K562 (cell line): ENCODE data around the gene PLEKHA5. TPM values are rescaled to one million over a fixed set of nuclear protein-coding genes. Genes with fewer than 3 reads are reported as not detected.

ENCODE experiments used
- ATAC-seq: fragments of 200-7000 bp; cut with Tn5 transposase; 3 replicates; pipeline ENCODE4 v1.9.1; 2020; ENCODE audit warnings: moderate library complexity
- BruUV-seq: library from RNA; stranded (reverse); fragments of 400-500 nt; replicated peaks from 2 replicates; lab custom pipeline; 2021; lab: Mats Ljungman, UMichigan
- CTCF ChIA-PET: fragments of 300-600 bp; formaldehyde crosslinking; extraction: SDS; loops from one replicate; lab custom pipeline; 2021; ENCODE audit warnings: low intra/inter-chr PET ratio; lab: Yijun Ruan, JAX
- POLR2A ChIA-PET: fragments of 300-600, 350-650 bp; sonication (Branson Sonifier 250); formaldehyde crosslinking; extraction: SDS; loops from one replicate; lab custom pipeline; 2021; ENCODE audit warnings: antibody characterized with exemption, inconsistent platforms; lab: Yijun Ruan, JAX
- DNase-seq, 4 experiments: peaks; one replicate each; pipeline versions ENCODE4 v3.0.0 to v3.0.0-alpha.2; 2011 to 2018; ENCODE audit warnings: low spot score in 3 of 4, mixed read lengths in 3 of 4; ENCODE audit errors: extremely low read depth in 1 of 4
- FAIRE-seq: peaks from 2 replicates; lab custom pipeline; 2011; peaks lifted over from hg19 to GRCh38; lab: Jason Lieb, UNC
- H2AFZ ChIP-seq: 2 replicates; pipeline ENCODE4 v1.6.0; 2011; ENCODE audit warnings: low read depth, low read length, control low read depth, inconsistent platforms
- H3K27ac ChIP-seq: fragments of 200-600 bp; 3 replicates; pipeline ENCODE4 v1.8.0; 2011; ENCODE audit warnings: low read depth, mild to moderate bottlenecking, control low read depth, inconsistent platforms, low read length, moderate library complexity, mixed read lengths; ENCODE audit errors: extremely low read depth
- H3K27me3 ChIP-seq, 2 experiments: fragments of 300-600 bp in 1 of 2; 2 replicates in 1 of 2; 3 replicates in 1 of 2; pipeline versions ENCODE4 v1.6.0 to v1.8.0; 2011; ENCODE audit warnings: inconsistent platforms in 2 of 2, low read length in 2 of 2, mild to moderate bottlenecking in 1 of 2, mixed read lengths in 1 of 2, moderate library complexity in 1 of 2; ENCODE audit not compliant: control insufficient read depth in 2 of 2, insufficient read depth in 2 of 2
- H3K36me3 ChIP-seq: fragments of 300-600 bp; 3 replicates; pipeline ENCODE4 v1.8.0; 2011; ENCODE audit warnings: mild to moderate bottlenecking, low read length, inconsistent platforms; ENCODE audit not compliant: control insufficient read depth, insufficient read depth
- H3K4me1 ChIP-seq, 2 experiments: fragments of 200-600 bp in 1 of 2; replicated peaks in 1 of 2; 2 replicates in 1 of 2; 3 replicates in 1 of 2; pipeline versions ENCODE4 v1.5.1 to v1.8.0; 2011; ENCODE audit warnings: inconsistent platforms in 2 of 2, low read length in 2 of 2, mild to moderate bottlenecking in 1 of 2, mixed read lengths in 1 of 2, moderate library complexity in 1 of 2; ENCODE audit not compliant: control insufficient read depth in 2 of 2, insufficient read depth in 2 of 2
- H3K4me2 ChIP-seq: 2 replicates; pipeline ENCODE4 v1.6.1; 2011; ENCODE audit warnings: low read length, control low read depth, inconsistent platforms, mixed read lengths; ENCODE audit not compliant: insufficient read depth
- H3K4me3 ChIP-seq: fragments of 200-600 bp; sonication (generic), shearing (Covaris generic); 2 replicates; pipeline ENCODE4 v1.5.1; 2016; ENCODE audit warnings: control low read depth, inconsistent platforms
- H3K79me2 ChIP-seq: fragments of 200-600 bp; 3 replicates; pipeline ENCODE4 v1.8.0; 2011; ENCODE audit warnings: low read length, inconsistent platforms; ENCODE audit not compliant: control insufficient read depth, insufficient read depth
- H3K9ac ChIP-seq, 2 experiments: 2 replicates each; pipeline versions ENCODE4 v1.6.0 to v1.6.1; 2011; ENCODE audit warnings: low read depth in 2 of 2, low read length in 2 of 2, control low read depth in 1 of 2, inconsistent platforms in 1 of 2, mild to moderate bottlenecking in 1 of 2, mixed read lengths in 1 of 2; ENCODE audit not compliant: insufficient read depth in 1 of 2
- H3K9me1 ChIP-seq: one replicate; pipeline ENCODE4 v1.6.0; 2011; ENCODE audit warnings: inconsistent platforms, mild to moderate bottlenecking, low read length, moderate library complexity; ENCODE audit not compliant: control insufficient read depth, insufficient read depth
- H3K9me3 ChIP-seq: replicated peaks from 2 replicates; pipeline ENCODE4 v1.5.1; 2011; ENCODE audit warnings: low read depth, low read length, inconsistent platforms; ENCODE audit not compliant: control insufficient read depth, insufficient read depth
- H4K20me1 ChIP-seq: replicated peaks from 2 replicates; pipeline ENCODE4 v1.6.1; 2011; ENCODE audit warnings: low read length, inconsistent platforms, mixed read lengths; ENCODE audit not compliant: control insufficient read depth, insufficient read depth
- ETS2 ChIP-seq: IDR thresholded peaks from 2 replicates; pipeline ENCODE4 v1.6.1; 2016; ENCODE audit warnings: borderline replicate concordance, missing genetic modification characterization, mild to moderate bottlenecking, moderate library complexity, missing compliant biosample characterization; ENCODE audit not compliant: poor library complexity, severe bottlenecking
- FOXA1 ChIP-seq: fragments of 450-650 bp; IDR thresholded peaks from 2 replicates; pipeline ENCODE4 v1.6.1; 2016; ENCODE audit warnings: mild to moderate bottlenecking, borderline replicate concordance
- HDAC3 ChIP-seq: fragments of 450-650 bp; IDR thresholded peaks from 2 replicates; pipeline ENCODE4 v1.6.1; 2018; ENCODE audit warnings: borderline replicate concordance, mild to moderate bottlenecking, moderate library complexity; ENCODE audit not compliant: partially characterized antibody
- NCOA6 ChIP-seq: fragments of 450-650 bp; IDR thresholded peaks from 2 replicates; pipeline ENCODE4 v1.6.1; 2017; ENCODE audit warnings: mild to moderate bottlenecking
- ZFP36 ChIP-seq: fragments of 150-350 bp; IDR thresholded peaks from 2 replicates; pipeline ENCODE4 v1.6.1; 2018; ENCODE audit warnings: low read length, low read depth; ENCODE audit not compliant: partially characterized antibody
- ZNF696 ChIP-seq: fragments of 250-450 bp; sonication (Bioruptor Pico); conservative IDR thresholded peaks from 2 replicates; pipeline ENCODE4 v1.4.0; 2020; ENCODE audit warnings: mild to moderate bottlenecking, moderate library complexity
- WGBS: fragments of 100-300 bp; shearing (Covaris generic); methylation state at CpG from one replicate; pipeline ENCODE4 v1.1.6; 2016; ENCODE audit warnings: low coverage, mixed read lengths; ENCODE audit not compliant: insufficient coverage; ENCODE audit errors: missing lambda C conversion rate; 5-methylcytosine and 5-hydroxymethylcytosine counted together
- in situ Hi-C: fragments of 300-500 bp; cut with MboI; formaldehyde crosslinking; loops from 4 replicates; pipeline ENCODE4 v1.15.0; 2018; ENCODE audit warnings: inconsistent platforms, mixed read lengths
- intact Hi-C: fragments of 100-400 bp; cut with micrococcal nuclease; formaldehyde crosslinking; loops from 2 replicates; pipeline ENCODE4 v1.14.2; 2022
- polyA plus RNA-seq, 8 experiments: library from polyadenylated mRNA; depleted of rRNA in 4 of 8; stranded (reverse) in 5 of 8; unstranded in 3 of 8; fragments of >200 nt; fragmentation: Nextera tagmentation in 2 of 8; fragmentation: Illumina TruSeq in 1 of 8; extraction: Ambion mirVana in 2 of 8; extraction: Trizol in 1 of 8; gene quantifications; 2 replicates each; pipeline versions ENCODE4 v1.2.1 to v1.2.3, GENCODE V29; 2011 to 2014; ENCODE audit warnings: inconsistent platforms in 1 of 8, missing spikeins in 1 of 8
- total RNA-seq, 7 experiments: library from RNA; depleted of rRNA in 6 of 7; stranded (reverse); fragments of >200 nt in 6 of 7; fragmentation: Illumina TruSeq in 2 of 7; extraction: Trizol in 2 of 7; gene quantifications; 2 replicates each; pipeline versions ENCODE4 v1.2.1 to v1.2.3, GENCODE V29; 2011 to 2021; ENCODE audit warnings: low replicate concordance in 1 of 7

The PLEKHA5 gene
- total and polyA plus RNA-seq, 9 of the 15 experiments (the other 6 are each of a cell fraction or from before 2014, with no cell fraction given): 7.2 to 26.2 (median 17.4) TPM

DNA sequence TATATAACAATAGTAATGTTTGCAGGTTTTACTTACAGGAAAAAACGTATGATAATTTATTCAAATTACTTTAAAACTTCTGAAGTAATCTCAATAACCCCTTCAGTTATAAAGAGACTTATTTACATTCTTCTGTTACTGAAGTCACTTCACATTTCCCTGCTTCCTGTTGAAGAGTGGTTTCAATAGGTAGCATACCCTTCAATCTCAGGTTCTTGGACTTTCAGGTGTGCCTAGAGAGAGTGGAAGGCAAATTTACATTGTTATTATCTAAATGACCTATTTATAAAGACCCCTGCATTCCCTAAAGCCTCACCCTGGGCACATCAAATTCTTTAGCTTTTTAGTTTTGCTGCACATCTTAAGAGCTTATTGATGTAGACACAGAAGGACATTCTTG, 172.2 kb downstream of the PLEKHA5 start:
- Histone ChIP-seq H3K27ac (no peak overlapping the region), H3K4me3 (no peak overlapping the region), H3K27me3 (no peaks in the 10 kb centered on the region)
- 70% methylated on average over 1 of the region's 1 CpG for WGBS
- TF ChIP-seq HDAC3 (no peak), ZNF696 (CRISPR knock-in tag) (no peak), FOXA1 (no peak), ETS2 (tag) (no peak), ZFP36 (no peak), NCOA6 (no peak)
- TF ChIP-seq, all 486 proteins: peak for 0
- ATAC-seq (no peak), DNase-seq (no peak), FAIRE-seq (no peak)
- H3K79me2 ChIP-seq: no peaks in the 10 kb centered on the region
- no peak overlapping the region for H2AFZ ChIP-seq
- no peaks in the 10 kb centered on the region for H3K9me1 ChIP-seq
- intact Hi-C loops: no loop called here
- peaks cover 7% of the 10 kb centered on the region; the same call in 1 of the 3 replicates for H3K36me3 ChIP-seq
- no peak overlapping the region for H3K4me2 ChIP-seq
- BruUV-seq: no TSS peak
- POLR2A ChIA-PET: interaction anchor here (0.6 kb wide), 1 partner anchor 205 kb away, joined by 3 read pairs; no protein-coding TSS in a partner anchor
- CTCF ChIA-PET: no interaction called here
- no peaks in the 10 kb centered on the region for H3K4me1 ChIP-seq
- H4K20me1 ChIP-seq: no peaks in the 10 kb centered on the region
- H3K9me3 ChIP-seq: no peaks in the 10 kb centered on the region
- in situ Hi-C loops: no loop called here
- no peak overlapping the region for H3K9ac ChIP-seq
